HepG2 (cell line): ENCODE data around the gene TENT5A. TPM values are rescaled to one million over a fixed set of nuclear protein-coding genes. Genes with fewer than 3 reads are reported as not detected.

ENCODE experiments used
- ATAC-seq: fragments of 200-7000 bp; cut with Tn5 transposase; 3 replicates; pipeline ENCODE4 v1.9.1; 2020; ENCODE audit warnings: mild to moderate bottlenecking, moderate library complexity
- BruUV-seq: library from RNA; stranded (reverse); fragments of 400-500 nt; replicated peaks from 2 replicates; lab custom pipeline; 2021; lab: Mats Ljungman, UMichigan
- CTCF ChIA-PET: fragments of 300-600 bp; formaldehyde crosslinking; extraction: SDS; loops from one replicate; lab custom pipeline; 2021; ENCODE audit warnings: low total read pairs, inconsistent platforms, low intra/inter-chr PET ratio; lab: Yijun Ruan, JAX
- POLR2A ChIA-PET: fragments of 350-600 bp; sonication (Branson Sonifier 250); formaldehyde crosslinking; loops from one replicate; lab custom pipeline; 2020; ENCODE audit warnings: antibody characterized with exemption, inconsistent platforms; lab: Yijun Ruan, JAX
- DNase-seq: peaks from one replicate; pipeline ENCODE4 v3.0.0-alpha.2; 2015; ENCODE audit warnings: low spot score
- FAIRE-seq: peaks from 3 replicates; lab custom pipeline; 2011; peaks lifted over from hg19 to GRCh38; lab: Jason Lieb, UNC
- H2AFZ ChIP-seq: one replicate; pipeline ENCODE4 v1.6.1; 2011; ENCODE audit warnings: low read length, inconsistent platforms
- H3K27ac ChIP-seq: fragments of 300-600 bp; 3 replicates; pipeline ENCODE4 v1.8.0; 2011; ENCODE audit warnings: mixed run types, mild to moderate bottlenecking, mixed read lengths, low read length, inconsistent platforms; ENCODE audit not compliant: insufficient read depth; ENCODE audit errors: extremely low read length
- H3K27me3 ChIP-seq, 2 experiments: fragments of 200-600 bp in 1 of 2; 2 replicates in 1 of 2; 3 replicates in 1 of 2; pipeline versions ENCODE4 v1.6.0 to v1.8.0; 2011; ENCODE audit warnings: low read length in 2 of 2, mild to moderate bottlenecking in 2 of 2, moderate library complexity in 2 of 2, inconsistent platforms in 1 of 2; ENCODE audit not compliant: insufficient read depth in 2 of 2, control insufficient read depth in 1 of 2
- H3K36me3 ChIP-seq, 2 experiments: fragments of 200-600 bp in 1 of 2; replicated peaks in 1 of 2; 2 replicates in 1 of 2; 3 replicates in 1 of 2; pipeline versions ENCODE4 v1.5.1 to v1.8.0; 2011; ENCODE audit warnings: low read length in 2 of 2, inconsistent platforms in 1 of 2; ENCODE audit not compliant: insufficient read depth in 2 of 2, control insufficient read depth in 1 of 2
- H3K4me1 ChIP-seq: 2 replicates; pipeline ENCODE4 v1.5.1; 2012; ENCODE audit warnings: low read length, inconsistent platforms; ENCODE audit not compliant: insufficient read depth
- H3K4me2 ChIP-seq: 2 replicates; pipeline ENCODE4 v1.6.0; 2011; ENCODE audit warnings: low read depth, low read length, inconsistent platforms
- H3K4me3 ChIP-seq, 3 experiments: fragments of 200-600 bp in 1 of 3; sonication (generic), shearing (Covaris generic) in 1 of 3; replicated peaks in 1 of 3; 2 replicates each; pipeline ENCODE4 v1.5.1; 2011 to 2016; ENCODE audit warnings: low read length in 3 of 3, inconsistent platforms in 2 of 3, low read depth in 2 of 3, mild to moderate bottlenecking in 2 of 3, control low read depth in 1 of 3, mixed read lengths in 1 of 3; ENCODE audit not compliant: insufficient read depth in 1 of 3
- H3K79me2 ChIP-seq: one replicate; pipeline ENCODE4 v1.6.1; 2011; ENCODE audit warnings: low read length, inconsistent platforms; ENCODE audit not compliant: insufficient read depth
- H3K9ac ChIP-seq: 2 replicates; pipeline ENCODE4 v1.6.0; 2011; ENCODE audit warnings: mild to moderate bottlenecking, low read depth, low read length, inconsistent platforms; ENCODE audit not compliant: insufficient read depth
- H3K9me3 ChIP-seq: 2 replicates; pipeline ENCODE4 v1.5.1; 2012; ENCODE audit warnings: mild to moderate bottlenecking, low read length
- H4K20me1 ChIP-seq: 2 replicates; pipeline ENCODE4 v1.6.0; 2011; ENCODE audit warnings: inconsistent platforms, mild to moderate bottlenecking, low read length, moderate library complexity; ENCODE audit not compliant: insufficient read depth
- BHLHE40 ChIP-seq: IDR thresholded peaks from 2 replicates; pipeline ENCODE4 v1.6.1; 2011; ENCODE audit warnings: low read length, improper control_type of control experiment
- BRCA1 ChIP-seq: sonication (generic); formaldehyde crosslinking; IDR thresholded peaks from 2 replicates; pipeline ENCODE4 v1.4.0; 2020; ENCODE audit warnings: missing genetic modification reagents
- CREB3 ChIP-seq: sonication (generic); formaldehyde crosslinking; IDR thresholded peaks from 2 replicates; pipeline ENCODE4 v1.5.0; 2020; ENCODE audit warnings: missing genetic modification reagents
- EZH2 ChIP-seq: conservative IDR thresholded peaks from 2 replicates; pipeline ENCODE4 v1.6.1; 2012; ENCODE audit warnings: mild to moderate bottlenecking, low read depth, low read length, moderate library complexity
- GABPB1 ChIP-seq: IDR thresholded peaks from 2 replicates; pipeline ENCODE4 v1.6.1; 2016; ENCODE audit warnings: mild to moderate bottlenecking, missing genetic modification reagents, moderate library complexity, missing compliant biosample characterization
- GMEB1 ChIP-seq: sonication (generic); formaldehyde crosslinking; IDR thresholded peaks from 2 replicates; pipeline ENCODE4 v1.5.1; 2020; ENCODE audit warnings: missing genetic modification reagents, mild to moderate bottlenecking, borderline replicate concordance
- IKZF4 ChIP-seq: sonication (generic); formaldehyde crosslinking; IDR thresholded peaks from 2 replicates; pipeline ENCODE4 v1.5.1; 2020; ENCODE audit warnings: borderline replicate concordance, mild to moderate bottlenecking, low read depth, missing genetic modification reagents; ENCODE audit errors: not compliant biosample characterization
- KDM2A ChIP-seq: sonication (generic); formaldehyde crosslinking; IDR thresholded peaks from 2 replicates; pipeline ENCODE4 v1.4.0; 2020; ENCODE audit warnings: low read depth, missing genetic modification reagents, borderline replicate concordance
- LRRFIP1 ChIP-seq: sonication (generic); formaldehyde crosslinking; conservative IDR thresholded peaks from 2 replicates; pipeline ENCODE4 v1.4.0; 2020; ENCODE audit warnings: missing genetic modification reagents
- NR2F6 ChIP-seq, 2 experiments: IDR thresholded peaks; 2 replicates each; pipeline ENCODE4 v1.6.1; 2016; ENCODE audit warnings: antibody characterized with exemption in 1 of 2, mild to moderate bottlenecking in 1 of 2
- PAWR ChIP-seq: sonication (generic); formaldehyde crosslinking; IDR thresholded peaks from 2 replicates; pipeline ENCODE4 v1.4.0; 2020; ENCODE audit warnings: missing genetic modification reagents, mild to moderate bottlenecking, borderline replicate concordance
- PRDM4 ChIP-seq: sonication (generic); formaldehyde crosslinking; IDR thresholded peaks from 2 replicates; pipeline ENCODE4 v1.9.0; 2021; ENCODE audit warnings: missing genetic modification reagents, borderline replicate concordance
- SRF ChIP-seq: IDR thresholded peaks from 2 replicates; pipeline ENCODE4 v1.6.1; 2011; ENCODE audit warnings: mild to moderate bottlenecking, low read depth, low read length, moderate library complexity
- ZNF160 ChIP-seq: sonication (generic); formaldehyde crosslinking; IDR thresholded peaks from 2 replicates; pipeline ENCODE4 v1.8.0; 2022; ENCODE audit warnings: mild to moderate bottlenecking, inconsistent platforms, missing genetic modification reagents
- ZNF230 ChIP-seq: sonication (generic); formaldehyde crosslinking; IDR thresholded peaks from 2 replicates; pipeline ENCODE4 v1.4.0; 2020; ENCODE audit warnings: mild to moderate bottlenecking, missing genetic modification reagents
- ZNF331 ChIP-seq: sonication (generic); formaldehyde crosslinking; IDR thresholded peaks from 2 replicates; pipeline ENCODE4 v1.4.0; 2020; ENCODE audit warnings: missing genetic modification reagents
- ZNF644 ChIP-seq: IDR thresholded peaks from 2 replicates; pipeline ENCODE4 v1.6.1; 2016; ENCODE audit warnings: low read depth
- ZNF670 ChIP-seq: sonication (generic); formaldehyde crosslinking; IDR thresholded peaks from 2 replicates; pipeline ENCODE4 v1.8.0; 2022; ENCODE audit warnings: mild to moderate bottlenecking, missing genetic modification reagents, borderline replicate concordance
- WGBS: methylation state at CpG from one replicate; pipeline ENCODE4 v1.1.6; 2017; ENCODE audit warnings: low lambda C conversion rate; 5-methylcytosine and 5-hydroxymethylcytosine counted together
- in situ Hi-C: cut with HindIII; loops from 2 replicates; pipeline ENCODE4 v1.10.0; 2017; ENCODE audit warnings: low pct_unique_long_range_greater_than_20kb; ENCODE audit not compliant: extremely low pct_ligation_motif_present
- intact Hi-C: fragments of 100-400 bp; cut with micrococcal nuclease; formaldehyde crosslinking; loops from one replicate; pipeline ENCODE4 v1.10.0; 2022; ENCODE audit not compliant: unreplicated experiment
- polyA plus RNA-seq, 8 experiments: library from polyadenylated mRNA; depleted of rRNA in 3 of 8; stranded (reverse) in 7 of 8; unstranded in 1 of 8; fragments of >200 nt; fragmentation: Illumina TruSeq in 4 of 8; extraction: Trizol in 4 of 8; gene quantifications; 2 replicates each; pipeline versions ENCODE4 v1.2.1 to v1.2.3, GENCODE V29; 2011 to 2016; ENCODE audit warnings: low read depth in 4 of 8, missing spikeins in 1 of 8, mixed read lengths in 1 of 8; ENCODE audit not compliant: insufficient read depth in 1 of 8
- total RNA-seq, 5 experiments: library from RNA; depleted of rRNA; stranded (reverse); fragments of >200 nt; fragmentation: Illumina TruSeq; extraction: Trizol; gene quantifications; 2 replicates each; pipeline ENCODE4 v1.2.3, GENCODE V29; 2016; ENCODE audit warnings: low read depth in 1 of 5

The TENT5A gene
- total and polyA plus RNA-seq, 2 of the 13 experiments (the other 11 are each of a cell fraction or from before 2014, with no cell fraction given), result 8.0 to 13.8 TPM

GRCh38 chr6:81800666-81801065, 48.2 kb upstream of the TENT5A start:
- DNase-seq (no peak), FAIRE-seq (no peak), ATAC-seq (no peak)
- 35% methylated on average over 3 of the region's 3 CpGs for WGBS
- no peak for TF ChIP-seq PRDM4 (CRISPR knock-in tag)
- TF ChIP-seq ZNF644 (CRISPR knock-in tag), result no peak
- no peak for TF ChIP-seq CREB3 (CRISPR knock-in tag)
- TF ChIP-seq GABPB1 (CRISPR knock-in tag), result no peak
- TF ChIP-seq BRCA1, result no peak
- TF ChIP-seq EZH2, result no peak
- TF ChIP-seq ZNF230 (CRISPR knock-in tag), result no peak
- TF ChIP-seq KDM2A (CRISPR knock-in tag), result no peak
- TF ChIP-seq ZNF160 (CRISPR knock-in tag), result no peak
- no peak for TF ChIP-seq NR2F6 (IDR thresholded peaks at IDR 0.05)
- TF ChIP-seq NR2F6 (CRISPR knock-in tag; IDR thresholded peaks at IDR 0.05), result no peak
- no peak for TF ChIP-seq LRRFIP1 (CRISPR knock-in tag)
- TF ChIP-seq PAWR (CRISPR knock-in tag), result no peak
- TF ChIP-seq GMEB1, result no peak
- TF ChIP-seq ZNF331 (CRISPR knock-in tag), result no peak
- no peak for TF ChIP-seq BHLHE40
- no peak for TF ChIP-seq SRF
- TF ChIP-seq IKZF4 (CRISPR knock-in tag), result no peak
- TF ChIP-seq ZNF670 (CRISPR knock-in tag), result no peak
- Histone ChIP-seq H3K9ac (no peak overlapping the region), H4K20me1 (no peaks in the 10 kb centered on the region), H3K4me2 (no peak overlapping the region), H3K9me3 (no peaks in the 10 kb centered on the region), H3K4me3 (no peak overlapping the region), H3K79me2 (no peaks in the 10 kb centered on the region), H3K4me1 (no peaks in the 10 kb centered on the region), H3K27me3 (no peaks in the 10 kb centered on the region), H3K27ac (no peak overlapping the region), H3K36me3 (no peaks in the 10 kb centered on the region), H2AFZ (no peak overlapping the region)
- CTCF ChIA-PET, result no interaction called here
- no TSS peak for BruUV-seq
- POLR2A ChIA-PET, result no interaction called here
- intact Hi-C loops (no loop called here), in situ Hi-C loops (no loop called here)
